Measurements from ENCODE around the gene MCTP1.

The MCTP1 gene

GRCh38 chr5:94928891-94929290, 356.0 kb downstream of the MCTP1 start:
- DNase-seq, result no peak

- no peak for DNase-seq
These were observed 364.3 kb downstream of the MCTP1 start for GRCh38 chr5:94920570-94920969.

- no peak for DNase-seq
These were observed 368.3 kb downstream of the MCTP1 start for GRCh38 chr5:94916619-94917018.

GRCh38 chr5:94911276-94911675, 373.6 kb downstream of the MCTP1 start:
- no peak for DNase-seq

- DNase-seq, result no peak
These were observed 374.2 kb downstream of the MCTP1 start for GRCh38 chr5:94910721-94911120.

GRCh38 chr5:94908889-94909480, 375.9 kb downstream of the MCTP1 start:
- no peak for DNase-seq

- DNase-seq, result no peak
These were observed 378.1 kb downstream of the MCTP1 start for GRCh38 chr5:94906750-94907149.

- DNase-seq, result no peak
These were observed 381.2 kb downstream of the MCTP1 start for GRCh38 chr5:94903726-94904125.

- DNase-seq, result no peak
These were observed 383.5 kb downstream of the MCTP1 start for GRCh38 chr5:94901191-94901979.

- no peak for DNase-seq
These were observed 384.8 kb downstream of the MCTP1 start for GRCh38 chr5:94900006-94900505.

- DNase-seq, result no peak
These were observed 391.3 kb downstream of the MCTP1 start for GRCh38 chr5:94893412-94894135.

- no peak for DNase-seq
These were observed 392.9 kb downstream of the MCTP1 start for GRCh38 chr5:94891972-94892371.

- no peak for DNase-seq
These were observed 393.3 kb downstream of the MCTP1 start for GRCh38 chr5:94891565-94891964.

GRCh38 chr5:94890907-94891306, 394.0 kb downstream of the MCTP1 start:
- DNase-seq, result no peak

- no peak for DNase-seq
These were observed 396.2 kb downstream of the MCTP1 start for GRCh38 chr5:94888674-94889073.

- no peak for DNase-seq
These were observed 399.0 kb downstream of the MCTP1 start for GRCh38 chr5:94885931-94886330.

- no peak for DNase-seq
These were observed 400.6 kb downstream of the MCTP1 start for GRCh38 chr5:94884311-94884710.

GRCh38 chr5:94872526-94872925, 412.4 kb downstream of the MCTP1 start:
- no peak for DNase-seq

- DNase-seq, result no peak
These were observed 414.2 kb downstream of the MCTP1 start for GRCh38 chr5:94870511-94871183.

GRCh38 chr5:94869921-94870320, 415.0 kb downstream of the MCTP1 start:
- DNase-seq, result no peak

- no peak for DNase-seq
These were observed 420.9 kb downstream of the MCTP1 start for GRCh38 chr5:94863951-94864350.

GRCh38 chr5:94857111-94857510, 427.8 kb downstream of the MCTP1 start:
- DNase-seq, result no peak

GRCh38 chr5:94856257-94856800, 428.6 kb downstream of the MCTP1 start:
- DNase-seq, result no peak
